SK-N-MC (cell line): ENCODE measurements around the gene SNX8.

Source experiments
- EZH2 ChIP-seq: fragments of 200-600 bp; sonication (generic); IDR thresholded peaks from one replicate; pipeline ENCODE4 v1.6.1; 2017; ENCODE audit warnings: antibody characterized with exemption
- FOXP2 ChIP-seq: optimal IDR thresholded peaks from 2 replicates; pipeline ENCODE3; 2011; ENCODE audit warnings: mild to moderate bottlenecking, moderate library complexity; ENCODE audit not compliant: insufficient read depth; ENCODE audit errors: extremely low read length, control extremely low read depth
- POLR2AphosphoS5 ChIP-seq: IDR thresholded peaks from 2 replicates; pipeline ENCODE4 v1.6.1; 2012; ENCODE audit warnings: mild to moderate bottlenecking, low read depth, low read length, borderline replicate concordance

DNA sequence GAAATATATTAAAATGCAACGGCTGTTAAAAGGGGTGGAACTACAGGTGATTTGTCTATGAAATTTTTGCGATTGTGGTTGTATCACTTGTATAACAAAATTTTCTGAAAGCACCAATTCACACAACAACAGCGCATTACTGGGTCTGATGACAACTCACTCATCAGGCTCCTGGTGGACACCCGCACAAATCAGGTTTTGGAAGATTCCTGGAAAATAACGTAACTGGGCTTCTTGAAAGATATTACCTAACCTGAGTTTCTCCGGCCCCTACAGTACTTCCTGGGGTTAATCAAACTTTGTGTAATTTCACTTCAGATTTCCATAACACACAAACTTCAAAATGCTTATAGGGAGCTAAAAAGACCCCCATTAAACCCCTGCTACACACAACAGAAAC is 7.6 kb downstream of the SNX8 start:
- TF ChIP-seq EZH2 (no peak), POLR2AphosphoS5 (no peak), FOXP2 (no peak)
